ENCODE measurements around the gene SSX2IP. TPM values are rescaled to one million over a fixed set of nuclear protein-coding genes. Genes with fewer than 3 reads are reported as not detected.

The SSX2IP gene
- total and polyA plus RNA-seq, 9 of the 15 experiments (the other 6 are each of a cell fraction or from before 2014, with no cell fraction given), result 20.6 to 96.7 (median 61.7) TPM

GRCh38 chr1:84611091-84611490 lies 79.2 kb downstream of the SSX2IP start:
- H3K9ac ChIP-seq (ENCODE audit: insufficient read depth in 1 of 2, low read depth in 2 of 2, low read length in 2 of 2), result no peak overlapping the region
- intact Hi-C loops (cut with micrococcal nuclease), result no loop called here
- BruUV-seq (replicated peaks), result no TSS peak
- H2AFZ ChIP-seq (ENCODE audit: low read depth, low read length), result no peak overlapping the region
- ChIA-PET POLR2A (no interaction called here), CTCF (ENCODE audit: low intra/inter-chr PET ratio) (no interaction called here)
- H3K9me3 ChIP-seq (replicated peaks; ENCODE audit: control insufficient read depth, insufficient read depth, low read depth, low read length), result peaks cover 20% of the 10 kb centered on the region
- no peak overlapping the region for H3K4me3 ChIP-seq
- no peaks in the 10 kb centered on the region for H3K79me2 ChIP-seq (ENCODE audit: control insufficient read depth, insufficient read depth, low read length)
- no peak for FAIRE-seq
- 53% methylated on average over 1 of the region's 1 CpG for WGBS (ENCODE audit: insufficient coverage, low coverage, missing lambda C conversion rate)
- H3K36me3 ChIP-seq (ENCODE audit: control insufficient read depth, insufficient read depth, low read length), result no peaks in the 10 kb centered on the region
- no peaks in the 10 kb centered on the region for H3K4me1 ChIP-seq (replicated peaks in 1 of 2; ENCODE audit: control insufficient read depth in 2 of 2, insufficient read depth in 2 of 2, low read length in 2 of 2)
- no peaks in the 10 kb centered on the region for H3K9me1 ChIP-seq (ENCODE audit: control insufficient read depth, insufficient read depth, low read length)
- no peaks in the 10 kb centered on the region for H3K27me3 ChIP-seq (ENCODE audit: control insufficient read depth in 2 of 2, insufficient read depth in 2 of 2, low read length in 2 of 2)
- DNase-seq (ENCODE audit: extremely low read depth in 1 of 4, low spot score in 3 of 4), result no peak
- in situ Hi-C loops (cut with MboI), result loop anchor here (10.0 to 25.0 kb wide), 2 partner anchors 316 to 699 kb away; no protein-coding TSS in a partner anchor
- no peaks in the 10 kb centered on the region for H4K20me1 ChIP-seq (replicated peaks; ENCODE audit: control insufficient read depth, insufficient read depth, low read length)
- H3K4me2 ChIP-seq (ENCODE audit: insufficient read depth, low read length), result no peak overlapping the region
- no peak overlapping the region for H3K27ac ChIP-seq (ENCODE audit: extremely low read depth, low read depth, low read length)
- no peak for TF ChIP-seq ZNF830 (CRISPR knock-in tag; IDR thresholded peaks at IDR 0.05)
- no peak for TF ChIP-seq SMC3 (conservative IDR thresholded peaks at IDR 0.05; ENCODE audit: insufficient read depth, low read depth, low read length)
- no peak for TF ChIP-seq ZBTB1 (CRISPR knock-in tag; IDR thresholded peaks at IDR 0.05; ENCODE audit: borderline replicate concordance, low read depth)
- no peak for TF ChIP-seq PML (IDR thresholded peaks at IDR 0.05; ENCODE audit: low read length)
- no peak for TF ChIP-seq GABPB1 (CRISPR knock-in tag; IDR thresholded peaks at IDR 0.05)
- TF ChIP-seq CREB3L1 (IDR thresholded peaks at IDR 0.05; ENCODE audit: borderline replicate concordance, low read depth), result no peak
- TF ChIP-seq CHCHD3 (CRISPR knock-in tag; IDR thresholded peaks at IDR 0.05), result no peak
- no peak for TF ChIP-seq MEIS2 (IDR thresholded peaks at IDR 0.05; ENCODE audit: partially characterized antibody)
- TF ChIP-seq E2F4 (CRISPR knock-in tag; IDR thresholded peaks at IDR 0.05; ENCODE audit: low read depth), result no peak
- TF ChIP-seq ZZZ3 (IDR thresholded peaks at IDR 0.05), result no peak
- TF ChIP-seq GTF2B (IDR thresholded peaks at IDR 0.05; ENCODE audit: extremely low read depth, insufficient read length), result no peak
- ATAC-seq, result no peak

Data from K562 (cell line).